ENCODE results near the gene EML6.
"Not testable (repeated sequence)": the region's sequence is repeated elsewhere in the genome, so short reads cannot be mapped to it uniquely, and the experiment has no call there.

EML6 gene

GRCh38 chr2:54965425-54965824, 242.0 kb downstream of the EML6 start:
- no peak for DNase-seq (ENCODE audit: low read depth in 2 of 2)

DNA sequence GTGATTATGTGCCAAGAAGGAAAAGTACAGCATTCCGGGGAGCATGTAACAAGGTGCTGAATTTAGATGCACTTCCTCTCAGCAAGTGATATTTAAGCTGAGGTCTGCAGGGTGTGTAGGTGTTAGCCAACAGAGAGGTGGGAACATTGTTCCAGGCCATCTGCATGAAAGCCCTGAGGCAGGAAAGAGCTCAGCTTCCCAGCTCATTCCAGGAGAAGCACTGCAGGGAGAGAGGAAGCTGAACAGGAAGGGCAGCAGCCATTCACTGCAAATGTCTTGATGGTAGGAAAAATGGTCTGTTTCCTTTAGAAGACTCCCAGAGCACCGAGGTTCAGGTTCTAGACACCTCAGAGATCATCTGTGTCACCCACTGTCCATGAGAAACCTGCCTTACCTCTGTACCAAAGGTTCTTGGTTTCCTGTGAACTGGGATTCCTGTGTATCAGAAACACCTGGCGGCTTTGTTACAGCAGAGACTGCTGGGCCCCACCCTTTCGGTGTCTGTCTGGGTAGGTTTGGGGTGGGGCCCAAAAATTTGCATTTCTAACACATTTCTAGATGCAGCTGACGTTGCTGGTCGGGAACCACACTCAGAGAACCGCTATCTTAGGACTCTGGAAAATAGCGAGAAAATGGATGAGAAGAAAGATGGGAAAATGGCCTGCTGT, 242.8 kb downstream of the EML6 start:
- no peak for DNase-seq (ENCODE audit: low read depth in 2 of 2)

GRCh38 chr2:54966837-54967236, 243.4 kb downstream of the EML6 start:
- no peak for DNase-seq (ENCODE audit: low read depth in 2 of 2)

- no peak for DNase-seq (ENCODE audit: low read depth in 2 of 2)
These were observed 243.8 kb downstream of the EML6 start for GRCh38 chr2:54967269-54967668.

GRCh38 chr2:54967759-54968365, 244.4 kb downstream of the EML6 start:
- no peak for DNase-seq (ENCODE audit: low read depth in 2 of 2)

GRCh38 chr2:54968561-54969218, 245.2 kb downstream of the EML6 start:
- DNase-seq (ENCODE audit: low read depth in 2 of 2), result no peak

GRCh38 chr2:54969295-54969939, 246.0 kb downstream of the EML6 start:
- no peak for DNase-seq (ENCODE audit: low read depth in 2 of 2)

GRCh38 chr2:54969940-54970338, 246.5 kb downstream of the EML6 start:
- no peak for DNase-seq (ENCODE audit: low read depth in 2 of 2)

DNA sequence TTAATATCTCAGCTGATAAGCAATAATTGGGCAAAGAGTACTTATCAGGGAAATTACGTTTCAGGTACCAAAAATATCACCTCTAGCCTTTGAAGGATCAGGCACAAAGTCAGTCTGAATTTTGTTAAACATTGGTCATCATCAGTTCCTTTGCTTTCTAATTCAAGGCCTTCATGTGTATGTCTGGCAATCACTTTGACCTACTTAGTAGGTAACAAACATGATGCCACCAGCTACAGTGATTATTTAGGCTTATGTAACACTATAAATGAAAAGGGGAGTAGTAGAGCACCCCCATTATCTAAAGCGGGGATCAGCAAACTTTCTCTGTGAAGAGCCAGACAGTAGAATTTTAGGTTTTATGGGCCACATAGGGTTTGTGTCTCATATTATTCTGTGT, 251.7 kb downstream of the EML6 start:
- no peak for DNase-seq (ENCODE audit: low read depth in 2 of 2)

DNA sequence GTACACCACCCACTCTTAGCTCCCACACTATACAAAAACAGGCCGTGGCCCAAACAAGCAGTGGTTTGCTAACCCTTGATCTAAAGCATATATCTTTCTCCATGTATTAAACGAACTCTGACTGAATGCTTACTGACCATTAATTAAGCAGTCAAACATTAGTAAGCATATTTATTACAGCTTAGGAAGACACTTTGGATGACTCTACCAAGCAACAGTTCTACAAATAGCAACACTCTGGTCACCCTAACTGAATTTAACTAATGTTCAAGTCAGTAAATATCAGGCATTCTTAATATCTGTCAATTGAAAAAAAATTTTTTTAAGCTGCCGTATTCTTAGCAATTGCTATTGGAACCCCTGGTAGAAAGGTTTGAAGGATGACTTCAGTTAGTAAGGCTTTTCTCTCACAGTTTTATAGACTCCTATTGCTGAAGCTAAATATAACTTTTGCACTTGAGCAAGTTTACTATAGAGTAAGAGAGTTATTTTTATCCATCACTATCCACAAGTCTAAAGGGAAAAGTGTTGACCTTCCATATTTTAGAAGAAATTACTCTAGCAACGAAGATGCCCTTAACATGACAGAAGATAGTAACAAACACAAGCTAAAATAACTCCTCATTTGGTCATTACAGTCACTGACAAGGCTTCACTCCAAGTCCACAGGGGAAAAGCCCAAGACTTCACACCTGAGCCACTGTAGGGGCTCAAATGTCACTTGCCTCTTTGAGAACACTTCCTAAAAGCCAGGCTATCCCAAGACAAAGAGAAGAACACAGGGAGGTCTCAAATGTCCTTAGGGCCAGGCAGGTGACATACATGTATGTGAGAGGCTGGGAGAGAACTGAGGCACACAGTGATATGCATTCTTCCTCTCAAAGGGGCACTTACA, 252.4 kb downstream of the EML6 start:
- no peak for DNase-seq (ENCODE audit: low read depth in 2 of 2)

GRCh38 chr2:54977149-54977548, 253.7 kb downstream of the EML6 start:
- no peak for DNase-seq (ENCODE audit: low read depth in 2 of 2)

DNA sequence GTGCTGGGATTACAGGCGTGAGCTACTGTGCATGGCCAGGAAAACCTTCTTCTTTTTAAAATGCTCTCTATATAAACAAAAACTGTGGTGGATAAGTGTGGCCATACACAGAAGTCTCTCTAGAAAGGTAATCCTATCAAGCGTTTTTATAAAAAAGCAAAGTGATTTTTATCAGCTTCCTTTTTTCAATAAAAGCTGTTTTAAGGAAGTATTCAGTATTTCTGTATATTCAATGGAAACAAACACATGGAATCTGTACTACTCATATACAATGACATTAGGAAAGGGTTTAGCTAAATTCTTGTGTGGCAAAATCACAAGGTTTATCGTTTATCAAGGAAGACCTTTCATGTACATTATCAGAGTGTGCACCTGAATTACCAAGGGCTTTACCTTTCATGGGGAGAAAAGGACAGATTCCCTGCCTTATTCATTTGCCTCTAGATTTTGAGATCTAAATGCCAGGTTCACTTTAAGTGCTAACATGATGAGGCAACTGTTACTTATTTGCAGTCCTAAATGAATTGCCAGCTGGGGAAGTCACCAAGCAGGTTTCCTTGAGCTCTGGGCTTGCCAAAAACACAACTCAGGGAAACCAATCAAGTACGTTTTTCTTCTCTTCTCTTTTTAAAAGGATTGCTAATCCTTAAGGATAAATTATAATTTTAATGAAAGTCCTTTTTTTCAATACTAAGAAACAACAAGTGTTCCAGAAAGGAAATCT, 256.0 kb downstream of the EML6 start:
- no peak for DNase-seq (ENCODE audit: low read depth in 2 of 2)

DNA sequence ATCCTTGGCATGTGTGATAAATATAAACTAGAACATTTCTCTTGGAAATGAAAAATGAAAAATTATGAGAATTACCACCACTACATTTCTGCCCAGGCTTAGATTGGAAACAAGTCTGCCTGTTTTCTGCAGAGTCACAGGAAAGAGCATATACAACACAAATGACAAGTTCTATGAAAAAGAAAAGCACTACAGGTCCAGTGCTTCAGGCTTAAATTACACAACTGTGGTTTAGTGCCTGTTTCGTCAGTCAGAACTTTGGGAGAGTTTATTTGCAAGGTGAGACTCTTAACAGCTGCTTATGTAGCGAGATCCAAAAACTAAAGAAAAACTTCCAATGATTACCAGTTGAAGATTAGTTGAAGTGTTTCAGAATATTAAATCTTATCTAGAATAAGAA, 257.9 kb downstream of the EML6 start:
- no peak for DNase-seq (ENCODE audit: low read depth in 2 of 2)

DNA sequence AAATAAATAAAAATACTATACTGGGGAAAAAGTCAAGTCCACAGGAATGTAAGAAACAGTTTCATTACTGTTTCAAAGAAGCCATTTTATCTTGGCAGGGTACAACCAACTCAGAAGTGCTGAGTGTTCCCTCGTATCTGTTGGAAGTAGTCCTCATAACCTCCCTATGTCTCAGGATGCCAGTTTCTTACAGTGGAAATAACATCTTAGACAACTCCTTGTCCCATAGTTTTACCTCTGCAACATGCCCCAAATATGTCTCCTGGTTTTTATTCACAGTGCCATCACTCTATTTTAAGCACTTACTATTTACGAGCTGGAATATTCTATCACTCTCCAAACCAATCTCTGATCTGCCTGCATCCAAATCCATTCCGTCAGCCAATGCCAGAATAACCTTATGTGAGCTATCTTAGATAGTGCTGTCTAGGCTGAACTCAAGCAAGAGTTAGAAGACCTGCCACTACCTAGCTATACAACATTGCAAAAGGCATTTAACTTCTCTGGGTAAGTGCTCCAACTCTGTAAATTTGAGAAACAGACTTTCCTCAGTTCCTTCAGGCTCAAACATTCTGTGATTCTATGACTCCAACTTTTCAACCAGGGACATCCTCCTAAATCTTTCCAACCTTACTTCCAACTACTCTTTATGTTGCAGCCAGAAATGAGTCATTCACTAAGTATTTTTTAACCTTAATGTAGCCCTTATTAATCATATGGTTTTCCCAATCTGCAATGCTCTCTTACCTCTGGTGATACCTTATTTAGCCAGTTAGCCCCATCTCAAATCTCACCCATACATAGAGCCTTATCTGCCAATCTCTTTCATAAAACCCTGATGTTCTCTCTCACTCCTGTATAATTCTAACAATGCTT, 260.1 kb downstream of the EML6 start:
- no peak for DNase-seq (ENCODE audit: low read depth in 2 of 2)

DNA sequence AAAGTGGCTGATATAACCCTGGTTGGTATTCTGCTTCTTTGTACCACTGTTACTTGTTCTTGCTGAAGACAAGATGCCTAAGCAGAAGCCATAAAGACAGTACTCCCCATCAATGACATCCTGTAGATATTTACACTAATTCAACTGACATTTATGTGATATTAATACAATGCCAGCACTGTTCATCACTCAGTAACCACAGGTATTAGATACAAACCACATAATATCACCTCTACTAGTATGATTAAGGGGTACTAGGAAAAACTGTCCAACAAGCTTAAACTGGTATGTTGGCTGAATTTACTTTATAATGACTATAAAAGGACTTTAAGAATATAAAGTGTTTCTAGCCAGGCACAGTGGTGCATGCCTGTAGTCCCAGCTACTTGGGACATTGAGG, 261.0 kb downstream of the EML6 start:
- DNase-seq (ENCODE audit: low read depth in 2 of 2), result no peak

- no peak for DNase-seq (ENCODE audit: low read depth in 2 of 2)
These were observed 262.8 kb downstream of the EML6 start for GRCh38 chr2:54986264-54986663.

GRCh38 chr2:54988612-54989011, 265.1 kb downstream of the EML6 start:
- DNase-seq (ENCODE audit: low read depth in 2 of 2), result no peak

- not testable (repeated sequence) for DNase-seq (ENCODE audit: low read depth in 2 of 2)
These were observed 267.2 kb downstream of the EML6 start for GRCh38 chr2:54990694-54991093.

DNA sequence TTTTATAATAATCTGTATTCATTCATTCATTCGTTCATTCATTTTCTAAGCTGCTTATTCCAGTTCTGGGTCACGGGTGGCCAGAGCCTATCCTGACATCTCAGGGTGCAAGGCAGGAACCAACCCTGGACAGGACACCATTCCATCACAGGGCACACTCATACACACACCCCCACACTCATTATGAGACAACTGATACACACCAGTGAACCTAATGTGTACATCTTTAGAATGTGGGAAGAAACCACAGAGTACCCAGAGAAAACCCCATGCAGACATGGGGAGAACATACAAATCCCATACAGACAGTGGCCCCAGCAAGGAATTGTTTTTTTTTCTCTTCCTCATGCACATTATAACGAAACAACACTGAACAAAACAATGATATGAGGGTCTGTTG, 272.1 kb downstream of the EML6 start:
- DNase-seq (ENCODE audit: low read depth in 2 of 2), result no peak

GRCh38 chr2:54997826-54998225, 274.4 kb downstream of the EML6 start:
- DNase-seq (ENCODE audit: low read depth in 2 of 2), result no peak
